ENCODE results near the gene PCNT. TPM values are rescaled to one million over a fixed set of nuclear protein-coding genes. Genes with fewer than 3 reads are reported as not detected.
"Not testable (repeated sequence)": the region's sequence is repeated elsewhere in the genome, so short reads cannot be mapped to it uniquely, and the experiment has no call there.

Gene PCNT
- total RNA-seq, 1 donor from 2014 or later, result 39.9 TPM

GRCh38 chr21:46429754-46430681, 106.1 kb downstream of the PCNT start:
- TF ChIP-seq CTCF (IDR thresholded peaks at IDR 0.05), result no peak
- intact Hi-C loops (cut with DNase I), result no loop called here
- H3K4me3 ChIP-seq, result no peak overlapping the region
- no peak for DNase-seq (ENCODE audit: low spot score in 2 of 2)
- no peaks in the 10 kb centered on the region for H3K4me1 ChIP-seq
- H3K27me3 ChIP-seq, result no peaks in the 10 kb centered on the region
- H3K36me3 ChIP-seq, result peaks cover 65 to 76% of the 10 kb centered on the region in 2 donors
- no peaks in the 10 kb centered on the region for H3K9me3 ChIP-seq
- H3K27ac ChIP-seq, result no peak overlapping the region

- no peak for DNase-seq (ENCODE audit: low spot score in 2 of 2)
- Histone ChIP-seq H3K4me1 (no peaks in the 10 kb centered on the region), H3K9me3 (no peaks in the 10 kb centered on the region), H3K27me3 (no peaks in the 10 kb centered on the region), H3K27ac (no peak overlapping the region), H3K36me3 (peaks cover 68 to 79% of the 10 kb centered on the region in 2 donors), H3K4me3 (no peak overlapping the region)
- intact Hi-C loops (cut with DNase I), result no loop called here
- TF ChIP-seq CTCF (IDR thresholded peaks at IDR 0.05), result no peak
These were observed 107.5 kb downstream of the PCNT start for GRCh38 chr21:46431448-46431847.

GRCh38 chr21:46431884-46432488, 108.0 kb downstream of the PCNT start:
- DNase-seq (ENCODE audit: low spot score in 2 of 2), result no peak
- no peaks in the 10 kb centered on the region for H3K4me1 ChIP-seq
- no peak for TF ChIP-seq CTCF (IDR thresholded peaks at IDR 0.05)
- no peak overlapping the region for H3K27ac ChIP-seq
- H3K9me3 ChIP-seq, result no peaks in the 10 kb centered on the region
- no peak overlapping the region for H3K4me3 ChIP-seq
- H3K36me3 ChIP-seq, result peaks cover 72 to 79% of the 10 kb centered on the region in 2 donors
- H3K27me3 ChIP-seq, result no peaks in the 10 kb centered on the region
- intact Hi-C loops (cut with DNase I), result no loop called here

- H3K4me3 ChIP-seq; H3K9me3 ChIP-seq; H3K4me1 ChIP-seq; DNase-seq (ENCODE audit: low spot score in 2 of 2); H3K27ac ChIP-seq; H3K27me3 ChIP-seq; intact Hi-C loops (cut with DNase I): not testable (repeated sequence)
- peaks cover 72 to 79% of the 10 kb centered on the region in 2 donors for H3K36me3 ChIP-seq
These were observed 109.2 kb downstream of the PCNT start for GRCh38 chr21:46433116-46433515.

- no peak for TF ChIP-seq CTCF (IDR thresholded peaks at IDR 0.05)
- Histone ChIP-seq H3K9me3 (no peaks in the 10 kb centered on the region), H3K4me3 (no peak overlapping the region), H3K27me3 (no peaks in the 10 kb centered on the region), H3K4me1 (no peaks in the 10 kb centered on the region), H3K27ac (no peak overlapping the region), H3K36me3 (peaks cover 71 to 79% of the 10 kb centered on the region in 2 donors)
- no peak for DNase-seq (ENCODE audit: low spot score in 2 of 2)
- intact Hi-C loops (cut with DNase I), result no loop called here
These were observed 110.5 kb downstream of the PCNT start for GRCh38 chr21:46434322-46434958.

GRCh38 chr21:46435786-46436227, 111.9 kb downstream of the PCNT start:
- intact Hi-C loops (cut with DNase I), result no loop called here
- no peak overlapping the region for H3K27ac ChIP-seq
- no peaks in the 10 kb centered on the region for H3K4me1 ChIP-seq
- no peak for DNase-seq (ENCODE audit: low spot score in 2 of 2)
- no peaks in the 10 kb centered on the region for H3K9me3 ChIP-seq
- H3K36me3 ChIP-seq, result peaks cover 70 to 78% of the 10 kb centered on the region in 2 donors
- no peak overlapping the region for H3K4me3 ChIP-seq
- no peaks in the 10 kb centered on the region for H3K27me3 ChIP-seq
- TF ChIP-seq CTCF (IDR thresholded peaks at IDR 0.05), result no peak

Data from ascending aorta (tissue), 2 donors.